Measurements from ENCODE around the gene LGR5. TPM values are rescaled to one million over a fixed set of nuclear protein-coding genes. Genes with fewer than 3 reads are reported as not detected.

Gene LGR5
- total RNA-seq, 1 donor from 2014 or later: under 0.01 TPM

Other genes starting within 250 kb of the LGR5 start
- gene ZFC3H1, start 224.1 kb downstream of the LGR5 start, total RNA-seq: 30.6 TPM
- 38.7 TPM for gene THAP2, start 224.5 kb downstream of the LGR5 start, total RNA-seq
- 69.7 TPM for gene TMEM19, start 246.3 kb downstream of the LGR5 start, total RNA-seq

Measured in frontal cortex (tissue), 1 donor.